Body of pancreas (tissue), 4 donors: Measurements from ENCODE around the gene MYCBP2.

Experiments
- POLR2A ChIP-seq, 3 donors: fragments of 450-650 bp; IDR thresholded peaks; one replicate each; pipeline ENCODE4 v1.6.1; 2016; ENCODE audit warnings: antibody characterized with exemption in 3 of 3, mild to moderate bottlenecking in 2 of 3
- TF ChIP-seq, protein P1 (sequence below), 7 experiments: fragments of 450-650 bp in 4 of 7; fragments of 200-600 bp in 3 of 7; sonication (generic) in 3 of 7; IDR thresholded peaks; one replicate each; pipeline ENCODE4 v1.5.1; 2016 to 2019; ENCODE audit warnings: antibody characterized with exemption in 7 of 7

DNA sequence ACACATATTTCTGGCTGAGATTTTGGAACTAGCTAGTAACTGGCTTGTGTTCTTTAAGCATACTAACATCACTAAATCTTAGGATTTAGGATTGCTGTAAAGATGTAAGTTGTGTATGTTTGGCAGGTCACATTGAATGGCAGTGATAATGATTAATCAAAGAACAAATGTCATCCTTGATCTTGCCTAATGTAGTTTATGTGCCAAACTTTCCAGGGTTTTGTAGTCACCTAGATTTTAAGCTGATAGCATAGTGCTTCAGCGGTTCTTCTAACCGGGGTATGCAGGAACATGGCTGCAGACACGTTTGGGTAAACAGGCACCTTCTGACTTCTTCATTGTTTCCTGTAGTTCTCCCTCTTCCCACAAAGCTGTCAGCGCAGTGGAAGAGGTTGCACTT lies 325.4 kb downstream of the MYCBP2 start:
- TF ChIP-seq, protein P1, sequence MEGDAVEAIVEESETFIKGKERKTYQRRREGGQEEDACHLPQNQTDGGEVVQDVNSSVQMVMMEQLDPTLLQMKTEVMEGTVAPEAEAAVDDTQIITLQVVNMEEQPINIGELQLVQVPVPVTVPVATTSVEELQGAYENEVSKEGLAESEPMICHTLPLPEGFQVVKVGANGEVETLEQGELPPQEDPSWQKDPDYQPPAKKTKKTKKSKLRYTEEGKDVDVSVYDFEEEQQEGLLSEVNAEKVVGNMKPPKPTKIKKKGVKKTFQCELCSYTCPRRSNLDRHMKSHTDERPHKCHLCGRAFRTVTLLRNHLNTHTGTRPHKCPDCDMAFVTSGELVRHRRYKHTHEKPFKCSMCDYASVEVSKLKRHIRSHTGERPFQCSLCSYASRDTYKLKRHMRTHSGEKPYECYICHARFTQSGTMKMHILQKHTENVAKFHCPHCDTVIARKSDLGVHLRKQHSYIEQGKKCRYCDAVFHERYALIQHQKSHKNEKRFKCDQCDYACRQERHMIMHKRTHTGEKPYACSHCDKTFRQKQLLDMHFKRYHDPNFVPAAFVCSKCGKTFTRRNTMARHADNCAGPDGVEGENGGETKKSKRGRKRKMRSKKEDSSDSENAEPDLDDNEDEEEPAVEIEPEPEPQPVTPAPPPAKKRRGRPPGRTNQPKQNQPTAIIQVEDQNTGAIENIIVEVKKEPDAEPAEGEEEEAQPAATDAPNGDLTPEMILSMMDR (IDR thresholded peaks at IDR 0.05): no peak
- no peak for TF ChIP-seq POLR2A (IDR thresholded peaks at IDR 0.05)
